ENCODE data around the gene COL18A1.
"Not testable (repeated sequence)": the region's sequence is repeated elsewhere in the genome, so short reads cannot be mapped to it uniquely, and the experiment has no call there.

COL18A1 gene

DNA sequence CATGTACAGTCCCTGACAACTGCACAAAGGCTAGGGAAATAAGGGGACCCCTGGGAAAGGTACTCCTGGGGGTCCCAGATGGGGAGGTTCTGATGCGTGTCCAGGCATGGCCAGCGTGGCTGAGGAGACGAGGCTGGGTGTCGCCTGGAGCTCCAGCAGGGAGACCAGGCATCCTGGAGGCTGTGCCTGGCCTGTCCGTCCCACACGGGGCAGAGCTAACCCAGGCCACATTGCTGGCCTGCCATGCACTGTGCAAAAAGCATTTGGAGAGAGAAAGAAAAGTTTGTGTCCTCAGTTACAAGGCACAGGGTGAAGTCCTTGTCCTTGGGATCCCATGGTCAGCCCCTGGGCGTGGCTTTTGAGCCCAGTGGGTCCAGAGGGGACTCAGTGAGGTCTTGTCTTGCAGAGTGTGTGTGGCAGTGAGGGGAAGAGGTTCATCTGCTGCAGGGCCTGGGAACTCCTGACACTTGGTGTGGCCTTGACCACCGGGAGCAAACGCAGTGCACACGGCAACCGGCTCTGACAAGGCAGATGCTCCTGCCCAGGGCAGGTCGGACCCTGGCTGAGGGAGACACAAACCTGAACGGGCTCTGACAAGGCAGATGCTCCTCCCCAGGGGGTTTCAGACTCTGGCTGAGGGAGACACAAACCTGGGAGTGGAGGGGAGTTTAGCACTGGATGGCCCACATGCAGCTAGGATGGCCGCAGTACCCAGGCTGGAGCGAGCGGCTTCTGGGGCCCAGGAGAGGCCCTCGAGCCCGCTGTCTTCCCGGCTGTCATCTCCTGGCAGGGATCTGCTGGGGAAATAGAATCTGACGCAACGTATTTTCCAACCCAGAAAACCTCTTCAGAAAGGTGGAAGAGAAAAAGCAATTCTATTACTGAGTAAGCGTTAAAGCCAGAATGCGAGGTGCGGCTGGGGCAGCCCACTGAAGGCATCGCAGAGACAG lies 37.3 kb upstream of the COL18A1 start:
- no peak for DNase-seq

GRCh38 chr21:45369018-45369417 lies 35.9 kb upstream of the COL18A1 start:
- not testable (repeated sequence) for DNase-seq

DNA sequence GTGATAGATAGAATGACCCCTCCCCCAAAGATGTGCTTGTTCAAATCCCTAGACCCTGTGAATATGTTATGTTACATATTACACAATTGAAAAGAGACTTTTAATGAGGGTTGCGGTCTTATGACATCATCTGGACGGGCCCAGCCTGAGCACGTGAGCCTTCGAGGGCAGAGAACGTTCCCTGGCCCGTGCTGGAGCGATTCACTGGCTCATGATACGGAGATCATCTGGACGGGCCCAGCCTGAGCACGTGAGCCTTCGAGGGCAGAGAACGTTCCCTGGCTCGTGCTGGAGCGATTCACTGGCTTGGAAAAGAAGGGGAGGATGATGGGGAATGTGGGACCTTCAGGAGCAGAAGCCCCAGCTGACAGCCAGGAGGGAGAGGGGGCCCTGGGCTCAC lies 34.4 kb upstream of the COL18A1 start:
- DNase-seq: no peak

DNA sequence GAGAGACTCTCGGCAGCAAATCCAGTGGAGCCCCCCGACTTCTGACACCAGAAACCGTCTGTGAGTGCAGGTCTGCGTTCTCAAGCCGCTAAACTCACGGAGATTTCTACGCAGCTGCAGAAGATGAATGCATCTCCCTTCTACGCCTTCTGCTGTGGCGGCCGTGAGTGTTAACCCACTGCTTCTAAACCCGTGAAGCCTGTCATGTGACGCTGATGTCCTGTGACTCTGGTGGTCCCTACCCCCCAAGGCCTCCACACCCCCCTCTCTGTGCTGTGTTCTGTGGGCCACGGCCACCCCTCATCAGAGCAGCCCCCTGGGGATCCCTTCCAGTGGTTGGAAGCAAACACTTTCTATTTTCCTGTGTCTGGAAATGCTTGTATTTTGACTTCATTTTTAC lies 33.9 kb upstream of the COL18A1 start:
- DNase-seq: no peak

GRCh38 chr21:45371655-45372054 lies 33.3 kb upstream of the COL18A1 start:
- DNase-seq: no peak

DNA sequence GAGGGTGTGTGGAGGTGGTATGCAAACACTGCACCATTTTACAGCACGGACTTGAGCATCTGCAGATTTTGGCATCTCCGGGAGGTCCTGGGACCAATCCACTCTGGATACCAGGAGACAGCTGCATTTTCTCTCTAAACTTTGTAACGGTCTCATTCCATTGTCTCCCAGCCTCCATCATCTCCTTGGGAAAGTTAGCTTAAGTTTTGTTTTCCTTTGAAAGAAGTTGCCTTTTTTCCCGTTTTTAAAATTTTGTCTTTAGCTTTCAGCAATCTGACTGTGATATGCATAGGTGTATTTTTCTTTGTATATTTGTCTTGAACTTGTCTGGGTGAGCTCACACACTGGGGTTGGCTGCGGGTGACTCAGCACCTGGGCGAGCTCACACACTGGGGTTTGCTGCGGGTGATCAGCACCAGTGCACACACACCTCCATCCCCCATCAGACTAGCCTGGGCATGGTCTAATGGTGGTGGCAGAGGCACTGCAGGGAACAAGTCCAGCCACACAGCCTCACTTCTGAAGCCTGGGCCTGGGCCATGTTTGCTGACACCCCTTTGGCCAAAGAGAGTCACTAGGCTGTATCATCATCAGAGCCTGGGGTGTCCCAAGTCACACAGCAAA lies 32.1 kb upstream of the COL18A1 start:
- DNase-seq: no peak

DNA sequence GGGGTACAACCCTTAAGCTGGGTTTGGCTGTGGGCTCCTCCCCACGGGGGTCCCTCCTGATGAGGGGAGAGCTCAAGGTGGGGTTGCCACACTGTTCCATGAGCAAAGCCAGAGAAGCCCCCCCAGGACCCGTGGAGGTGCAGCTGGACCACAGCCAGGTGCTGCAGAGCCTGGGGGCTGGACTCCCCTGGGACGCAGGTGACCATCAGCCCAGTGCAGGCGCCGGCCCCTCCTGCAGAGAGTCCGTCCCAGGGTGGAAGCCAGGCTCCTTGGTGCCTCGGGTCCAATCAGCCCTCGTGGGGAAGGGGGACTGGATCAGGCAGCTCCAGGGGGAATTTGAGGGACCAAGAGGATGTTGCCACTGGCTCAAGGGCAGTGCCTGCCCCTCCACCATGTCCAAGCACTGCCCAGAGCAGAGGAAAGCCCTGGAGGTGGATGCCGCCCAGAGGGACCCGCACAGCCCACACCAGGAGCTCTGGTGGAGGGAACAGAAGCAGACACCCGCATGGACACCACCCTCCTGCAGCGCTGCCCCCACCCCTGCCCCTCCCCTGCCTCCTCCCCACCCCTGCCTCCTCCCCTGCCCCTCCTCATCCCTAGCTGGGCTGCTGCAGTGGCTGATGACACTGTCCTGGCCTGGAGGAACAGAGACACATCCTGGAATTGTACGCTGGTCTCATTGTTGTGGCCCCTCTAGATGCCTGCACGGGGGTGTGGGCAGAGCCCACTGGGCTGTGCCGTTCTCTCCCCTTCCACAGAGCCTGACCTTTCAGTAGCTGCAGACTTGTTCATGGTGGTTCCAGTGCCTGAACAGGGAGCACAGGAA lies 30.8 kb upstream of the COL18A1 start:
- no peak for DNase-seq

- no peak for DNase-seq
Measured at GRCh38 chr21:45374826-45375455, 30.0 kb upstream of the COL18A1 start.

GRCh38 chr21:45376459-45377324 lies 28.3 kb upstream of the COL18A1 start:
- no peak for DNase-seq

DNA sequence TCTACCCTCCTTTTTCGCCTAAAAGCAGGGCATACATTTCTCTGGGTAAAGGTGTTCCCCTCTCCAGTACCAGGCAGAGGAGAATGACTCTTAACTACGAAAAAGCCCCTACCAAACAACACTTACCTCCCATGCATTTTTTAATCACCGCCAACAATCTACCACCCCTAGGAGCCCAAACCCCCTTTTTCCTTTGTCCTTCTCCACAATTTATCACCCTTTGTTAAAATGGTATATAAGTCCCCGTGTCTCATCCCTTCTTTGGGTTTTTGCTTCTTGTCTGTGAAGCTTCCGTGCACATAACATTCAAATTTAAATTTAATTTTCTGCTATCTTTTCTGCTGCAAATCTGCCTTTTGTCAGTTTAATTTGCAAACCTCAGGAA lies 27.6 kb upstream of the COL18A1 start:
- no peak for DNase-seq

DNA sequence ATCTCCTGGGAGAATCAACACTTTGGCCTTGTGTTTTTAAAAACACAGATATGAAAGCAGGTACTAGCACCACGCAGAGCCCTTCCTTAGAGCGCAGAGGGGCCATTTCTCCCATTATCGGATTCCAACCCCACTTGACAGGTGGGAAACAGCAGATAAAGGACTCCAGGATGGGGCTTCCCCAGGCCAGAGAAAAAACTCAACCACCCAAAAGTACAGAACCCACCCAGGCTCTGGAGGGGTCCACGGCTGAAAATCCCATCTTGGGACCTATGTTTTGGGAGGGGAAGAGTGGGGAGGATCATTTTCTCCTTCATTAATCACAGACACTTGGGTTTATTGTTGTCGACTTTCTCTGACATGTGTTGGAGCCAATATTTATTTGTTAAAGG lies 27.1 kb upstream of the COL18A1 start:
- DNase-seq: no peak

GRCh38 chr21:45378258-45378966 lies 26.6 kb upstream of the COL18A1 start:
- DNase-seq: no peak

DNA sequence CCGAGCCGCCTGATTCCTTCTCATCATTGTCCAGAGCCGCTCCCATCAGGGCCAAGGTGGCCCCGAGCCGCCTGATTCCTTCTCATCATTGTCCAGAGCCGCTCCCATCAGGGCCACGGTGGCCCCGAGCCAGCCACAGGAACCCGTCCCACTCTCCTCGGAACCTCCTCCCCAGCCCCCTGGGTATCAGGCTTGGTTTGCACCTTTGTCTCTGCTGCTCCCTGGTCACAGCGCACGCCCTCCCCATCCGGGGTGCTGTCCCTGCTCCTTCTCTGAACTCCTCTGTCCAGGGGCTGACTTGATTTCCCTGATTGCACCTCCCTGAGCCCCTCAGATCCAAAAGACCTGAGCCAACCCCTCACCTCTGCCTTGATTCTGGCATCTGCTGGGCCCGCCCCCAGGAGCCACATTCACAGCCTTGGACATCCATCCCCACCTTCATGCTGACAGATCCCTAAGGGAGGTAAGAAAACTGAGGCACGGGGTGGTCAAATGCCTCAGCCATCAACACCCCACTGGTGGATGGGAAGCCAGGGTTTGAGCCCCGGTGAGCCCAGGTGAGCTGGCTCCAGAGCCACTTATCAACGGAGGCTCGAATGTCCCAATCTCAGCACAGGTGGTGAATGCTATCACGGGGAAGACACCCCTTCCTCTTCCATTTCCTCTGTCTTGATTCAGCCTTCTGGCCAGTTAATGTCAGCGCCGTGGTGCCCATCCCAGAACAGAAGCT lies 25.6 kb upstream of the COL18A1 start:
- no peak for DNase-seq

GRCh38 chr21:45379901-45380330 lies 25.0 kb upstream of the COL18A1 start:
- DNase-seq: no peak

DNA sequence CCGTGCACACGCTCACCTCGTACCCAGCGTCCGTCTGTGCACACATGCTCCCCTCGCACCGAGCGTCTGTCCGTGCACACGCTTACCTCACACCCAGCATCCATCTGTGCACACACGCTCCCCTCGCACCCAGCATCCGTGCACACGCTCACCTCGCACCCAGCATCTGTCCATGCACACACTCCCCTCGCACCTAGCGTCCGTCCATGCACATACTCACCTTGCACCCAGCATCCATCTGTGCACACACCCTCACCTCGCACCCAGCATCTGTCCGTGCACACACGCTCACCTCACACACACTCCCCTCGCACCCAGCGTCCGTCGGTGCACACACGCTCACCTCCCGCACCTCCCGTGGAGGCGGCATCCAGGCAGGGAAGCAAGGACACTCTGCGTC lies 24.4 kb upstream of the COL18A1 start:
- DNase-seq: no peak

DNA sequence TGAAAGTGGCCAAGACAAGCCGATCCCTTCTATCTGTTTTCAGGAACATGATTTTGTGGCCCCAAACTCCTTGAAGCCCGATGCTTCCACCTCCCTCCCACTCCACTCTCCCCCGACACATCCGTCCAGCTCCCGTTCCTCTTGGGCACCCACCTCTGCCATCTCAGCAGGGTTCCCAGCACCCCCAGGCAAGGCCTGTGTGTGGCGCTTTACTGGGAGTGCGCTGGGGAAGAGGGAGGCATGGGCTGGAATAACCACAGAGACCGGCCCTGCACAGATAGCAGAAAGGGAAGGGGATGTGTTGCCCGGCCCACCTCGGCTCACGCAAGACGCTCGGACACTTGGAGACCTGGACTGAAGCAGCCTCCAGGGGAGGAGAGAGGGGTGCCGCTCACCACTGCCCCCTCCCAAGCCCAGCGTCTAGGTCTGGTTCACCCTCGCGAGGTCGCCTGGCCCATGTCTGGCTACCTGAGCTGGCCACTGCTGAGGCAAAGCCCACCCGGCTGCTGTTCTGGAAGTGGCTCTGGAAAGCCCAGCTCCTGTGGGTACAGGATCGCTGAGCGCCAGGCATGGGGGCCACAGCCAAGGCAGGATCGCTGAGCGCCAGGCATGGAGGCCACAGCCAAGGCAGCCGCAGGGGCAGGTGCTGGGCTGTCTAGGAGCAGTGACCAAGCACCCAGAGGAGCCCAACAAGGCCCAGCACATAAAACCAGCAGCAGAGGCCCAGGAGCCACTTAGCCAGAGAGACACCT lies 23.8 kb upstream of the COL18A1 start:
- no peak for DNase-seq

- no peak for DNase-seq
Measured at GRCh38 chr21:45381865-45382696, 22.9 kb upstream of the COL18A1 start.

GRCh38 chr21:45382697-45382997 lies 22.3 kb upstream of the COL18A1 start:
- no peak for DNase-seq

DNA sequence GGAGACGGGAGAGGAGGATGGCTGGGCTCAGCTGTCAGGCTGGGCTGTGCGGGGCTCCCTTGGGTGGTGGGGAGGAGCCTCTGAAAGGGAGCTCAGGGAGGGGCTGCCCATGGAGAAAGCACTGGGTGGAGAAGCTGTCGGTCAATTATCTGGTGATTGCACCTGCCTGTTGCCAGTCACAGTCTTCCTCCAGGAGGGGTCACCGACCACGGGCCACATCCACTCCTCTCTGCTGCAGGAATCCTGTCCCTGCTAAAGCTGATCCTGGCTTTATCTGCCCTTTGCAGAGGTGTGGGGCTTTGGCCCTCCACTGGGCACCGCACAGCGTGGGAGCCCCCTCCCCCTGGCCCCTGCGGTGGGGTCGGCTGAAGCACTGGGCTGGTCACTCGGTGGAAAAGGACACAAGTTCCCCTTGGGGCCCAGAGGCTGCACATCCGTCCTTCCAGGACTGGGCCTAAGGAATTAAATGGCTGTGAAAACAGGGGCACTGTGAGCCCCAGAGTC lies 21.8 kb upstream of the COL18A1 start:
- DNase-seq: no peak

Measured in CD4-positive, alpha-beta T cell treated with Interleukin-21 for 1 hour (primary cell).